ENCODE measurements around the gene THUMPD3.

Gene THUMPD3

GRCh38 chr3:9352917-9353752 is 9.7 kb upstream of the THUMPD3 start:
- FAIRE-seq = no peak
- peak; percentile 77 for DNase-seq (ENCODE audit: insufficient read length, low spot score)

- no peak for FAIRE-seq
- DNase-seq (ENCODE audit: insufficient read length, low spot score) = no peak
Measured at GRCh38 chr3:9361691-9362388, 1.0 kb upstream of the THUMPD3 start.

GRCh38 chr3:9369508-9369907 is 6.7 kb downstream of the THUMPD3 start:
- no peak for FAIRE-seq

GRCh38 chr3:9373465-9373864 is 10.6 kb downstream of the THUMPD3 start:
- FAIRE-seq = no peak
- no peak for DNase-seq (ENCODE audit: insufficient read length, low spot score)

More at GRCh38 chr3:9369508-9369907, 6.7 kb downstream of the THUMPD3 start:
- no peak for DNase-seq (ENCODE audit: insufficient read length, low spot score)

- FAIRE-seq (no peak), DNase-seq (ENCODE audit: insufficient read length, low spot score) (no peak)
Measured at GRCh38 chr3:9377981-9378380, 15.1 kb downstream of the THUMPD3 start.

- FAIRE-seq = no peak
Measured at GRCh38 chr3:9379327-9379726, 16.5 kb downstream of the THUMPD3 start.

GRCh38 chr3:9380014-9380413 is 17.2 kb downstream of the THUMPD3 start:
- DNase-seq (ENCODE audit: insufficient read length, low spot score) (no peak), FAIRE-seq (no peak)

More at GRCh38 chr3:9379327-9379726, 16.5 kb downstream of the THUMPD3 start:
- no peak for DNase-seq (ENCODE audit: insufficient read length, low spot score)

- FAIRE-seq (peak; percentile 23), DNase-seq (ENCODE audit: insufficient read length, low spot score) (no peak)
Measured at GRCh38 chr3:9384141-9384828, 21.4 kb downstream of the THUMPD3 start.

- FAIRE-seq = no peak
- no peak for DNase-seq (ENCODE audit: insufficient read length, low spot score)
Measured at GRCh38 chr3:9385187-9386077, 22.6 kb downstream of the THUMPD3 start.

GRCh38 chr3:9386078-9386459 is 23.2 kb downstream of the THUMPD3 start:
- no peak for FAIRE-seq

GRCh38 chr3:9386501-9387321 is 23.9 kb downstream of the THUMPD3 start:
- no peak for DNase-seq (ENCODE audit: insufficient read length, low spot score)
- FAIRE-seq = no peak

More at GRCh38 chr3:9386078-9386459, 23.2 kb downstream of the THUMPD3 start:
- DNase-seq (ENCODE audit: insufficient read length, low spot score) = no peak

GRCh38 chr3:9387322-9387655 is 24.4 kb downstream of the THUMPD3 start:
- no peak for FAIRE-seq

GRCh38 chr3:9388142-9388541 is 25.3 kb downstream of the THUMPD3 start:
- FAIRE-seq (no peak), DNase-seq (ENCODE audit: insufficient read length, low spot score) (no peak)

More at GRCh38 chr3:9387322-9387655, 24.4 kb downstream of the THUMPD3 start:
- DNase-seq (ENCODE audit: insufficient read length, low spot score) = no peak

- FAIRE-seq (no peak), DNase-seq (ENCODE audit: insufficient read length, low spot score) (no peak)
Measured at GRCh38 chr3:9388562-9389272, 25.9 kb downstream of the THUMPD3 start.

- no peak for FAIRE-seq
- no peak for DNase-seq (ENCODE audit: insufficient read length, low spot score)
Measured at GRCh38 chr3:9390265-9390888, 27.5 kb downstream of the THUMPD3 start.

- DNase-seq (ENCODE audit: insufficient read length, low spot score) = no peak
- FAIRE-seq = no peak
Measured at GRCh38 chr3:9392041-9392440, 29.2 kb downstream of the THUMPD3 start.

GRCh38 chr3:9395570-9396300 is 32.9 kb downstream of the THUMPD3 start:
- DNase-seq (ENCODE audit: insufficient read length, low spot score) (no peak), FAIRE-seq (no peak)

- no peak for FAIRE-seq
- peak; percentile 75 for DNase-seq (ENCODE audit: insufficient read length, low spot score)
Measured at GRCh38 chr3:9396301-9396631, 33.4 kb downstream of the THUMPD3 start.
